PFSK-1 (cell line): Measurements from ENCODE around the gene DR1. TPM values are rescaled to one million over a fixed set of nuclear protein-coding genes. Genes with fewer than 3 reads are reported as not detected.

Experiments
- FOXP2 ChIP-seq: optimal IDR thresholded peaks from 2 replicates; pipeline ENCODE3; 2011; ENCODE audit warnings: borderline replicate concordance, control low read depth, inconsistent platforms; ENCODE audit not compliant: insufficient read depth; ENCODE audit errors: extremely low read length, extremely low read depth
- POLR2AphosphoS5 ChIP-seq: IDR thresholded peaks from 2 replicates; pipeline ENCODE4 v1.6.1; 2012; ENCODE audit warnings: low read depth, mild to moderate bottlenecking, control low read depth, low read length, moderate library complexity
- SIN3A ChIP-seq: IDR thresholded peaks from 2 replicates; pipeline ENCODE4 v1.6.1; 2012; ENCODE audit warnings: mild to moderate bottlenecking, low read length, moderate library complexity, borderline replicate concordance; ENCODE audit not compliant: insufficient read depth
- TAF1 ChIP-seq: IDR thresholded peaks from 2 replicates; pipeline ENCODE4 v1.6.1; 2012; ENCODE audit warnings: low read length, control low read depth, borderline replicate concordance; ENCODE audit not compliant: insufficient read depth
- polyA plus RNA-seq: library from polyadenylated mRNA; unstranded; fragments of >200 nt; gene quantifications from one replicate; pipeline ENCODE4 v1.2.1, GENCODE V29; 2012; ENCODE audit warnings: low read depth, missing spikeins; ENCODE audit not compliant: insufficient read length
- TF ChIP-seq, protein P1 (sequence below), 2 experiments: IDR thresholded peaks; 2 replicates each; pipeline versions ENCODE4 v1.6.1 to v1.8.0; 2011 to 2012; ENCODE audit warnings: low read depth in 2 of 2, low read length in 2 of 2, control low read depth in 1 of 2, inconsistent platforms in 1 of 2, mild to moderate bottlenecking in 1 of 2, moderate library complexity in 1 of 2; ENCODE audit not compliant: insufficient read depth in 1 of 2

The DR1 gene
- 46.0 TPM for polyA plus RNA-seq

DNA sequence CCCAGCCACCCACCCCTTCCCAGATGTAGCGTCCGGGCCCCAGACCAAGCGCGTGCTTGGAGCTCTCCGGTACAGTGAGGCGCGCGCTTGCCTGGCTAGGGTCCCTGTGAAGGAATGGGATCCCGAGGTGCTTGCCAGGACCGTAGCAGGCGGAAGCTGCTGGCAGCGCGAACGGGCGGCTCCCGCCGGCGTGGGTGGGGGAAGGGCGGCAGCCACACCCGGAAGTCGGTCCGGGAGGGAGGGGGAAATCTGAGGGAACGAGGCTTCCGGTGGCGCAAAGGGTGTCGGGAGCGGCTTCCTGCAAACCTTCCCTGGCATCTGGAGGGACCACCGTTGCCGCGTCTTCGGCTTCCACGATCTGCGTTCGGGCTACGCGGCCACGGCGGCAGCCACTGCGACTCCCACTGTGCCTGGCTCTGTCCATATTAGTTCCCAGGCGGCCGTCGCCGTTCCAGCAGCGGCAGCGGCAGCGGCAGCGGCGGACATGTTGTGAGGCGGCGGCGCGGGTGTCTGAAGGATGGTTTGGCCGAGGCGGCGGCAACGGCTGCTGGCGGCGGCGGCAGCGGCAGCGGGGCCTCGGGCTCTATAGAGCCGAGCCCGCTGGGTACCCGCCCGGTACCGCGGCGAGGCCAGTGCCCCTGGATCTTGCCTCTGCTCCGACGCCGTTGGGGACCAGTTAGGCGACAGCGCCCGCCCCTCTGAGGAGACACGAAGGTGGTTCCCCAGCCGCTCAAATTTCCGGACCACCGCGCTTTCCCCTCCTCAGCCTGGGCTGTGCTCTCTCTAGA is at the start of gene DR1:
DR1 (plus strand) TSS at position 275 of the 788 bp plus-strand sequence. CDS start 739 bp downstream, outside the sequence.
- peak; percentile 97 for TF ChIP-seq FOXP2
- TF ChIP-seq, protein P1, sequence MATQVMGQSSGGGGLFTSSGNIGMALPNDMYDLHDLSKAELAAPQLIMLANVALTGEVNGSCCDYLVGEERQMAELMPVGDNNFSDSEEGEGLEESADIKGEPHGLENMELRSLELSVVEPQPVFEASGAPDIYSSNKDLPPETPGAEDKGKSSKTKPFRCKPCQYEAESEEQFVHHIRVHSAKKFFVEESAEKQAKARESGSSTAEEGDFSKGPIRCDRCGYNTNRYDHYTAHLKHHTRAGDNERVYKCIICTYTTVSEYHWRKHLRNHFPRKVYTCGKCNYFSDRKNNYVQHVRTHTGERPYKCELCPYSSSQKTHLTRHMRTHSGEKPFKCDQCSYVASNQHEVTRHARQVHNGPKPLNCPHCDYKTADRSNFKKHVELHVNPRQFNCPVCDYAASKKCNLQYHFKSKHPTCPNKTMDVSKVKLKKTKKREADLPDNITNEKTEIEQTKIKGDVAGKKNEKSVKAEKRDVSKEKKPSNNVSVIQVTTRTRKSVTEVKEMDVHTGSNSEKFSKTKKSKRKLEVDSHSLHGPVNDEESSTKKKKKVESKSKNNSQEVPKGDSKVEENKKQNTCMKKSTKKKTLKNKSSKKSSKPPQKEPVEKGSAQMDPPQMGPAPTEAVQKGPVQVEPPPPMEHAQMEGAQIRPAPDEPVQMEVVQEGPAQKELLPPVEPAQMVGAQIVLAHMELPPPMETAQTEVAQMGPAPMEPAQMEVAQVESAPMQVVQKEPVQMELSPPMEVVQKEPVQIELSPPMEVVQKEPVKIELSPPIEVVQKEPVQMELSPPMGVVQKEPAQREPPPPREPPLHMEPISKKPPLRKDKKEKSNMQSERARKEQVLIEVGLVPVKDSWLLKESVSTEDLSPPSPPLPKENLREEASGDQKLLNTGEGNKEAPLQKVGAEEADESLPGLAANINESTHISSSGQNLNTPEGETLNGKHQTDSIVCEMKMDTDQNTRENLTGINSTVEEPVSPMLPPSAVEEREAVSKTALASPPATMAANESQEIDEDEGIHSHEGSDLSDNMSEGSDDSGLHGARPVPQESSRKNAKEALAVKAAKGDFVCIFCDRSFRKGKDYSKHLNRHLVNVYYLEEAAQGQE (IDR thresholded peaks at IDR 0.05; ENCODE audit: insufficient read depth in 1 of 2, low read depth in 2 of 2, low read length in 2 of 2), result 0 out of 4 replicates have a peak, but pooled peaks of 1 of the 2 experiments have one; percentile 31
- TF ChIP-seq POLR2AphosphoS5, result peak; percentile 94
- peak; percentile 91; the same call in 1 of the 2 replicates for TF ChIP-seq TAF1
- TF ChIP-seq SIN3A, result 0 out of 2 replicates have a peak, but pooled peaks have one; percentile 52

- TF ChIP-seq SIN3A, result no peak
- TF ChIP-seq FOXP2, result no peak
- TF ChIP-seq, protein P1 (IDR thresholded peaks at IDR 0.05; ENCODE audit: insufficient read depth in 1 of 2, low read depth in 2 of 2, low read length in 2 of 2), result no peak
- TF ChIP-seq TAF1, result no peak
- TF ChIP-seq POLR2AphosphoS5, result no peak
Observed at GRCh38 chr1:93296555-93297154, 49.1 kb upstream of the DR1 start.

- TF ChIP-seq, protein P1 (IDR thresholded peaks at IDR 0.05; ENCODE audit: insufficient read depth in 1 of 2, low read depth in 2 of 2, low read length in 2 of 2), result no peak
Observed at GRCh38 chr1:93301131-93301530, 44.6 kb upstream of the DR1 start.

GRCh38 chr1:93302078-93302477 is 43.6 kb upstream of the DR1 start:
- no peak for TF ChIP-seq TAF1
- TF ChIP-seq, protein P1 (IDR thresholded peaks at IDR 0.05; ENCODE audit: insufficient read depth in 1 of 2, low read depth in 2 of 2, low read length in 2 of 2), result no peak

DNA sequence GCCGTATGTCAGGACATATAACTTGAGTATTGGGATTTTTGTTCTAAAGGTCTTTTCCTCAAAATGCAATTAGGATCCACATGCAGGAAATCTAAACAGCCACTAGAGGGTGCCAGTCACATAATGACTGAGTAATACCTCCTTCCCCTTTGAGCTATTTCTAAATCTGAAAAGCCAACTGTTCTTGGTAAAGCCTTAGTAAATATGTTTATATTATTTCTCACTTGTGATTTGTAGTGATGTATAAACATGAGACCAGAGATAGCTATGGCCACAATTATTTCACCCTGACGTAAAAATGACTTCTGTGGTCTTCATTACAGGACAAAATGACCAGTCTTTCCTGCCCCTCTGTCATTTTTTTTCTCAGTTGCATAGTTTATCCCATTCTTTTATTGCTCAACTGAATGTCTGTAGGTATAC is 41.0 kb upstream of the DR1 start:
- TF ChIP-seq SIN3A (no peak), POLR2AphosphoS5 (no peak), FOXP2 (no peak)
- TF ChIP-seq, protein P1 (IDR thresholded peaks at IDR 0.05; ENCODE audit: insufficient read depth in 1 of 2, low read depth in 2 of 2, low read length in 2 of 2), result no peak
